Osteocyte (in vitro differentiated cells): ENCODE data around the gene STIM2. TPM values are rescaled to one million over a fixed set of nuclear protein-coding genes. Genes with fewer than 3 reads are reported as not detected.

Source experiments
- DNase-seq: peaks from one replicate; pipeline ENCODE4 v3.0.0; 2021; ENCODE audit warnings: mixed read lengths; ENCODE audit not compliant: unreplicated experiment; ENCODE audit errors: extremely low spot score
- H3K27ac Mint-ChIP-seq: one replicate; pipeline ENCODE4 v1.8.0; 2021; ENCODE audit warnings: mild to moderate bottlenecking, mixed read lengths; ENCODE audit not compliant: unreplicated experiment
- H3K27me3 Mint-ChIP-seq: one replicate; pipeline ENCODE4 v1.8.0; 2021; ENCODE audit warnings: mixed read lengths; ENCODE audit not compliant: unreplicated experiment
- H3K36me3 Mint-ChIP-seq: one replicate; pipeline ENCODE4 v1.8.0; 2021; ENCODE audit warnings: mixed read lengths; ENCODE audit not compliant: unreplicated experiment
- H3K4me1 Mint-ChIP-seq: one replicate; pipeline ENCODE4 v1.8.0; 2021; ENCODE audit warnings: mixed read lengths; ENCODE audit not compliant: unreplicated experiment
- H3K4me3 Mint-ChIP-seq: one replicate; pipeline ENCODE4 v1.8.0; 2021; ENCODE audit warnings: mild to moderate bottlenecking, moderate library complexity, mixed read lengths; ENCODE audit not compliant: unreplicated experiment
- H3K9me3 Mint-ChIP-seq: one replicate; pipeline ENCODE4 v1.8.0; 2021; ENCODE audit warnings: mixed read lengths; ENCODE audit not compliant: unreplicated experiment
- CTCF ChIP-seq: fragments of 200-600 bp; sonication (generic); IDR thresholded peaks from 2 replicates; pipeline ENCODE4 v1.5.0; 2021; ENCODE audit warnings: antibody characterized with exemption, mild to moderate bottlenecking, moderate library complexity
- total RNA-seq: library from RNA; stranded (reverse); gene quantifications from 2 replicates; pipeline ENCODE4 v1.2.1, GENCODE V29; 2021

The STIM2 gene
- total RNA-seq, 1 donor from 2014 or later: 14.1 TPM

GRCh38 chr4:26836539-26836938 is 24.1 kb upstream of the STIM2 start:
- peaks cover 11% of the 10 kb centered on the region for H3K9me3 Mint-ChIP-seq
- peaks cover under 1% of the 10 kb centered on the region for H3K36me3 Mint-ChIP-seq
- peaks cover 2% of the 10 kb centered on the region for H3K27me3 Mint-ChIP-seq
- H3K4me1 Mint-ChIP-seq: peaks cover 19% of the 10 kb centered on the region
- no peak overlapping the region for H3K4me3 Mint-ChIP-seq
- no peak overlapping the region for H3K27ac Mint-ChIP-seq
- TF ChIP-seq CTCF: no peak
- DNase-seq: no peak

GRCh38 chr4:26837993-26838842 is 22.4 kb upstream of the STIM2 start:
- DNase-seq: no peak
- H3K4me1 Mint-ChIP-seq: peaks cover 10% of the 10 kb centered on the region
- H3K36me3 Mint-ChIP-seq: peaks cover 3% of the 10 kb centered on the region
- TF ChIP-seq CTCF: no peak
- peaks cover 6% of the 10 kb centered on the region for H3K27me3 Mint-ChIP-seq
- no peak overlapping the region for H3K27ac Mint-ChIP-seq
- peaks cover 11% of the 10 kb centered on the region for H3K9me3 Mint-ChIP-seq
- H3K4me3 Mint-ChIP-seq: no peak overlapping the region

GRCh38 chr4:26839016-26839415 is 21.6 kb upstream of the STIM2 start:
- peaks cover 13% of the 10 kb centered on the region for H3K27me3 Mint-ChIP-seq
- peaks cover 3% of the 10 kb centered on the region for H3K36me3 Mint-ChIP-seq
- no peak for DNase-seq
- H3K4me1 Mint-ChIP-seq: peaks cover 10% of the 10 kb centered on the region
- TF ChIP-seq CTCF: no peak
- peaks cover 10% of the 10 kb centered on the region for H3K9me3 Mint-ChIP-seq
- no peak overlapping the region for H3K27ac Mint-ChIP-seq
- H3K4me3 Mint-ChIP-seq: no peak overlapping the region

GRCh38 chr4:26839534-26839951 is 21.1 kb upstream of the STIM2 start:
- peaks cover 3% of the 10 kb centered on the region for H3K36me3 Mint-ChIP-seq
- peaks cover 5% of the 10 kb centered on the region for H3K9me3 Mint-ChIP-seq
- no peak overlapping the region for H3K4me3 Mint-ChIP-seq
- DNase-seq: no peak
- no peak overlapping the region for H3K27ac Mint-ChIP-seq
- peaks cover 15% of the 10 kb centered on the region for H3K27me3 Mint-ChIP-seq
- no peak for TF ChIP-seq CTCF
- H3K4me1 Mint-ChIP-seq: peaks cover 10% of the 10 kb centered on the region

- Mint-ChIP-seq H3K27ac (no peak overlapping the region), H3K4me3 (no peak overlapping the region), H3K36me3 (peaks cover 3% of the 10 kb centered on the region), H3K9me3 (no peaks in the 10 kb centered on the region), H3K4me1 (peaks cover 10% of the 10 kb centered on the region), H3K27me3 (peaks cover 15% of the 10 kb centered on the region)
- TF ChIP-seq CTCF: no peak
- DNase-seq: no peak
Observed at GRCh38 chr4:26840786-26841185, 19.9 kb upstream of the STIM2 start.
